SK-N-SH (cell line): ENCODE results near the gene TMEM132D. TPM values are rescaled to one million over a fixed set of nuclear protein-coding genes. Genes with fewer than 3 reads are reported as not detected.

Source experiments
- CTCF ChIA-PET: fragments of 300-600, 350-600 bp; formaldehyde crosslinking; extraction: SDS; loops from one replicate; lab custom pipeline; 2021; lab: Yijun Ruan, JAX
- POLR2A ChIA-PET: fragments of 350-600 bp; sonication (Branson Sonifier 250); formaldehyde crosslinking; extraction: SDS; loops from one replicate; lab custom pipeline; 2020; ENCODE audit warnings: antibody characterized with exemption, inconsistent platforms; lab: Yijun Ruan, JAX
- DNase-seq: peaks from one replicate; pipeline ENCODE4 v3.0.0; 2012
- H2AFZ ChIP-seq: fragments of 200-600 bp; sonication (generic); 2 replicates; pipeline ENCODE4 v1.8.1; 2016; ENCODE audit warnings: antibody characterized with exemption, mild to moderate bottlenecking, low read depth
- H3F3A ChIP-seq: fragments of 200-600 bp; sonication (generic); replicated peaks from 2 replicates; pipeline ENCODE3; 2016; ENCODE audit warnings: antibody characterized with exemption, mild to moderate bottlenecking; ENCODE audit not compliant: insufficient read depth
- H3K27ac ChIP-seq, 2 experiments: fragments of 200-500 bp in 1 of 2; fragments of 200-600 bp in 1 of 2; sonication (Bioruptor generic) in 1 of 2; sonication (generic), shearing (Covaris generic) in 1 of 2; 2 replicates each; pipeline versions ENCODE4 v1.5.1 to v1.6.1; 2014 to 2016; ENCODE audit warnings: low read depth in 2 of 2, inconsistent platforms in 1 of 2, low read length in 1 of 2, mild to moderate bottlenecking in 1 of 2, mixed read lengths in 1 of 2
- H3K27me3 ChIP-seq: fragments of 200-600 bp; sonication (generic), shearing (Covaris generic); 2 replicates; pipeline ENCODE4 v1.6.1; 2016; ENCODE audit warnings: mixed run types; ENCODE audit not compliant: insufficient read depth
- H3K36me3 ChIP-seq, 2 experiments: fragments of 200-500 bp in 1 of 2; fragments of 200-600 bp in 1 of 2; sonication (Bioruptor generic) in 1 of 2; sonication (generic) in 1 of 2; replicated peaks in 1 of 2; 2 replicates each; pipeline versions ENCODE3 to v1.5.1; 2014 to 2016; ENCODE audit warnings: low read length in 1 of 2, mild to moderate bottlenecking in 1 of 2; ENCODE audit not compliant: insufficient read depth in 2 of 2, control insufficient read depth in 1 of 2
- H3K4me1 ChIP-seq, 2 experiments: fragments of 200-500 bp in 1 of 2; fragments of 200-600 bp in 1 of 2; sonication (Bioruptor generic) in 1 of 2; sonication (generic), shearing (Covaris generic) in 1 of 2; 2 replicates each; pipeline versions ENCODE4 v1.5.1 to v1.6.1; 2014 to 2016; ENCODE audit warnings: low read depth in 1 of 2, low read length in 1 of 2, mixed run types in 1 of 2; ENCODE audit not compliant: insufficient read depth in 2 of 2, control insufficient read depth in 1 of 2
- H3K4me2 ChIP-seq: fragments of 200-600 bp; sonication (generic), shearing (Covaris generic); 2 replicates; pipeline ENCODE4 v1.6.1; 2017; ENCODE audit warnings: mixed run types
- H3K4me3 ChIP-seq, 2 experiments: fragments of 200-500 bp in 1 of 2; fragments of 200-600 bp in 1 of 2; sonication (Bioruptor generic) in 1 of 2; sonication (generic), shearing (Covaris generic) in 1 of 2; 2 replicates each; pipeline versions ENCODE4 v1.5.1 to v1.8.1; 2014 to 2016; ENCODE audit warnings: low read depth in 2 of 2, inconsistent platforms in 1 of 2, low read length in 1 of 2, mild to moderate bottlenecking in 1 of 2, mixed read lengths in 1 of 2, moderate library complexity in 1 of 2
- H3K79me2 ChIP-seq: fragments of 200-600 bp; sonication (generic); 2 replicates; pipeline ENCODE4 v1.8.1; 2017; ENCODE audit warnings: mild to moderate bottlenecking; ENCODE audit not compliant: insufficient read depth
- H3K9ac ChIP-seq: fragments of 200-600 bp; sonication (generic); 2 replicates; pipeline ENCODE4 v1.6.1; 2017; ENCODE audit warnings: mixed run types
- H3K9me2 ChIP-seq: fragments of 200-600 bp; sonication (generic); 2 replicates; pipeline ENCODE4 v1.6.1; 2017; ENCODE audit warnings: mixed run types
- H3K9me3 ChIP-seq: fragments of 200-600 bp; sonication (generic); 2 replicates; pipeline ENCODE4 v1.6.1; 2017; ENCODE audit warnings: mixed run types, mild to moderate bottlenecking, moderate library complexity
- H4K20me1 ChIP-seq: fragments of 200-600 bp; sonication (generic); 2 replicates; pipeline ENCODE4 v1.6.1; 2017; ENCODE audit warnings: mild to moderate bottlenecking, mixed run types; ENCODE audit not compliant: insufficient read depth
- CHD2 ChIP-seq: fragments of 150-350 bp; IDR thresholded peaks from 2 replicates; pipeline ENCODE4 v1.6.1; 2018; ENCODE audit warnings: low read length; ENCODE audit not compliant: partially characterized antibody
- ELF1 ChIP-seq: IDR thresholded peaks from 2 replicates; pipeline ENCODE4 v1.4.0; 2012
- EZH2phosphoT487 ChIP-seq: fragments of 200-600 bp; sonication (generic); IDR thresholded peaks from 2 replicates; pipeline ENCODE4 v1.6.1; 2017; ENCODE audit warnings: low read depth, mixed run types, mild to moderate bottlenecking, antibody characterized with exemption, moderate library complexity, borderline replicate concordance
- FOSL2 ChIP-seq: IDR thresholded peaks from 2 replicates; pipeline ENCODE4 v1.4.0; 2012; ENCODE audit warnings: low read depth, mild to moderate bottlenecking, moderate library complexity, borderline replicate concordance
- FOXM1 ChIP-seq: IDR thresholded peaks from 2 replicates; pipeline ENCODE4 v1.4.0; 2012; ENCODE audit warnings: low read depth, mild to moderate bottlenecking
- MEF2A ChIP-seq: IDR thresholded peaks from 2 replicates; pipeline ENCODE4 v1.4.0; 2012; ENCODE audit warnings: low read depth, borderline replicate concordance
- NFIC ChIP-seq: IDR thresholded peaks from 2 replicates; pipeline ENCODE4 v1.4.0; 2012; ENCODE audit warnings: borderline replicate concordance
- POLR2AphosphoS5 ChIP-seq: IDR thresholded peaks from 2 replicates; pipeline ENCODE4 v1.6.1; 2012; ENCODE audit warnings: low read depth, low read length
- RCOR1 ChIP-seq: fragments of 150-350 bp; IDR thresholded peaks from 2 replicates; pipeline ENCODE4 v1.6.1; 2017; ENCODE audit warnings: antibody characterized with exemption, low read length
- RXRA ChIP-seq: IDR thresholded peaks from 2 replicates; pipeline ENCODE4 v1.4.0; 2012; ENCODE audit warnings: low read depth, mild to moderate bottlenecking, borderline replicate concordance
- SIN3A ChIP-seq: IDR thresholded peaks from 2 replicates; pipeline ENCODE4 v1.6.1; 2012; ENCODE audit warnings: low read depth, mild to moderate bottlenecking, low read length, moderate library complexity, borderline replicate concordance
- TCF12 ChIP-seq: IDR thresholded peaks from 2 replicates; pipeline ENCODE4 v1.4.0; 2012
- USF1 ChIP-seq: IDR thresholded peaks from 2 replicates; pipeline ENCODE4 v1.4.0; 2012; ENCODE audit warnings: low read depth, borderline replicate concordance
- YY1 ChIP-seq: IDR thresholded peaks from 2 replicates; pipeline ENCODE4 v1.4.0; 2012; ENCODE audit warnings: low read depth, mild to moderate bottlenecking
- WGBS: methylation state at CpG from one replicate; pipeline ENCODE4 v1.1.6; 2017; ENCODE audit warnings: low lambda C conversion rate; 5-methylcytosine and 5-hydroxymethylcytosine counted together
- polyA plus RNA-seq, 3 experiments: library from polyadenylated mRNA; depleted of rRNA; stranded (reverse); fragments of >200 nt; gene quantifications; 2 replicates each; pipeline ENCODE4 v1.2.3, GENCODE V29; 2012
- TF ChIP-seq, protein P1 (sequence below): fragments of 150-350 bp; IDR thresholded peaks from 2 replicates; pipeline ENCODE4 v1.6.1; 2016; ENCODE audit warnings: mild to moderate bottlenecking, low read depth, low read length
- TF ChIP-seq, protein P2 (sequence below): IDR thresholded peaks from 2 replicates; pipeline ENCODE4 v1.4.0; 2012; ENCODE audit warnings: low read depth
- TF ChIP-seq, protein P3 (sequence below): IDR thresholded peaks from 2 replicates; pipeline ENCODE4 v1.6.1; 2012; ENCODE audit warnings: mild to moderate bottlenecking, low read depth, low read length, moderate library complexity
- TF ChIP-seq, protein P4 (sequence below): fragments of 200-600 bp; sonication (generic); IDR thresholded peaks from 2 replicates; pipeline ENCODE4 v1.6.1; 2017; ENCODE audit warnings: antibody characterized with exemption, mild to moderate bottlenecking, moderate library complexity

TMEM132D gene
- polyA plus RNA-seq, 1 of the 3 experiments (the other 2 are of a cell fraction) = not detected

DNA sequence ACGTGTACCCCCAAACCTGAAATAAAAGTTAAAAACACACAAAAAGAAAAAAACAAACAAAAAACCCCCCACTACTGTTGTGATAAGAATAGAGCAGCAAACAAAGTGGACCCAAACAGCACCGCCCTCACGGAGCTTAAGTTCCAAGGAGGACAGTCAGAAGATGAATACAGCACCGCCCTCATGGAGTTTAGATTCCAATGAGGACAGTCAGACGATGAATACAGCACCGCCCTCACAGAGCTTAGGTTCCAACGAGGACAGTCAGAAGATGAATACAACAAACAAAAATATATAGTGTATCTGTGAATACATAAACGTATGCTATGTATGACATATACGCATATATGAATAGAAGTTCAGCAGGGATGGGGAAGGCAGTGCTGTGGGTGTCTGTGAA, 696.7 kb downstream of the TMEM132D start:
- TF ChIP-seq TCF12 = no peak
- Histone ChIP-seq H4K20me1 (no peaks in the 10 kb centered on the region), H3F3A (no peaks in the 10 kb centered on the region), H3K9ac (no peak overlapping the region), H3K4me2 (no peak overlapping the region), H3K27me3 (no peaks in the 10 kb centered on the region), H3K36me3 (no peaks in the 10 kb centered on the region), H3K9me3 (no peaks in the 10 kb centered on the region), H3K9me2 (no peaks in the 10 kb centered on the region), H3K4me3 (no peak overlapping the region), H3K4me1 (no peaks in the 10 kb centered on the region), H3K79me2 (no peaks in the 10 kb centered on the region), H3K27ac (no peak overlapping the region), H2AFZ (no peak overlapping the region)
- CTCF ChIA-PET = no interaction called here
- POLR2A ChIA-PET = no interaction called here
- WGBS = 38% methylated on average over 9 of the region's 9 CpGs
- DNase-seq = no peak

- Histone ChIP-seq H3K36me3 (no peaks in the 10 kb centered on the region), H4K20me1 (no peaks in the 10 kb centered on the region), H2AFZ (no peak overlapping the region), H3K9ac (no peak overlapping the region), H3K79me2 (no peaks in the 10 kb centered on the region), H3K27ac (no peak overlapping the region)
- TF ChIP-seq FOXM1 (no peak), CHD2 (no peak), MEF2A (no peak), EZH2phosphoT487 (no peak), ELF1 (no peak), FOSL2 (no peak), USF1 (no peak), RXRA (no peak), SIN3A (no peak), YY1 (no peak), POLR2AphosphoS5 (no peak), NFIC (no peak), RCOR1 (no peak)
- TF ChIP-seq, protein P1, sequence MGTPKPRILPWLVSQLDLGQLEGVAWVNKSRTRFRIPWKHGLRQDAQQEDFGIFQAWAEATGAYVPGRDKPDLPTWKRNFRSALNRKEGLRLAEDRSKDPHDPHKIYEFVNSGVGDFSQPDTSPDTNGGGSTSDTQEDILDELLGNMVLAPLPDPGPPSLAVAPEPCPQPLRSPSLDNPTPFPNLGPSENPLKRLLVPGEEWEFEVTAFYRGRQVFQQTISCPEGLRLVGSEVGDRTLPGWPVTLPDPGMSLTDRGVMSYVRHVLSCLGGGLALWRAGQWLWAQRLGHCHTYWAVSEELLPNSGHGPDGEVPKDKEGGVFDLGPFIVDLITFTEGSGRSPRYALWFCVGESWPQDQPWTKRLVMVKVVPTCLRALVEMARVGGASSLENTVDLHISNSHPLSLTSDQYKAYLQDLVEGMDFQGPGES = no peak
- TF ChIP-seq, protein P2, sequence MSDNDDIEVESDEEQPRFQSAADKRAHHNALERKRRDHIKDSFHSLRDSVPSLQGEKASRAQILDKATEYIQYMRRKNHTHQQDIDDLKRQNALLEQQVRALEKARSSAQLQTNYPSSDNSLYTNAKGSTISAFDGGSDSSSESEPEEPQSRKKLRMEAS = no peak
- TF ChIP-seq, protein P3, sequence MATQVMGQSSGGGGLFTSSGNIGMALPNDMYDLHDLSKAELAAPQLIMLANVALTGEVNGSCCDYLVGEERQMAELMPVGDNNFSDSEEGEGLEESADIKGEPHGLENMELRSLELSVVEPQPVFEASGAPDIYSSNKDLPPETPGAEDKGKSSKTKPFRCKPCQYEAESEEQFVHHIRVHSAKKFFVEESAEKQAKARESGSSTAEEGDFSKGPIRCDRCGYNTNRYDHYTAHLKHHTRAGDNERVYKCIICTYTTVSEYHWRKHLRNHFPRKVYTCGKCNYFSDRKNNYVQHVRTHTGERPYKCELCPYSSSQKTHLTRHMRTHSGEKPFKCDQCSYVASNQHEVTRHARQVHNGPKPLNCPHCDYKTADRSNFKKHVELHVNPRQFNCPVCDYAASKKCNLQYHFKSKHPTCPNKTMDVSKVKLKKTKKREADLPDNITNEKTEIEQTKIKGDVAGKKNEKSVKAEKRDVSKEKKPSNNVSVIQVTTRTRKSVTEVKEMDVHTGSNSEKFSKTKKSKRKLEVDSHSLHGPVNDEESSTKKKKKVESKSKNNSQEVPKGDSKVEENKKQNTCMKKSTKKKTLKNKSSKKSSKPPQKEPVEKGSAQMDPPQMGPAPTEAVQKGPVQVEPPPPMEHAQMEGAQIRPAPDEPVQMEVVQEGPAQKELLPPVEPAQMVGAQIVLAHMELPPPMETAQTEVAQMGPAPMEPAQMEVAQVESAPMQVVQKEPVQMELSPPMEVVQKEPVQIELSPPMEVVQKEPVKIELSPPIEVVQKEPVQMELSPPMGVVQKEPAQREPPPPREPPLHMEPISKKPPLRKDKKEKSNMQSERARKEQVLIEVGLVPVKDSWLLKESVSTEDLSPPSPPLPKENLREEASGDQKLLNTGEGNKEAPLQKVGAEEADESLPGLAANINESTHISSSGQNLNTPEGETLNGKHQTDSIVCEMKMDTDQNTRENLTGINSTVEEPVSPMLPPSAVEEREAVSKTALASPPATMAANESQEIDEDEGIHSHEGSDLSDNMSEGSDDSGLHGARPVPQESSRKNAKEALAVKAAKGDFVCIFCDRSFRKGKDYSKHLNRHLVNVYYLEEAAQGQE = no peak
- TF ChIP-seq, protein P4, sequence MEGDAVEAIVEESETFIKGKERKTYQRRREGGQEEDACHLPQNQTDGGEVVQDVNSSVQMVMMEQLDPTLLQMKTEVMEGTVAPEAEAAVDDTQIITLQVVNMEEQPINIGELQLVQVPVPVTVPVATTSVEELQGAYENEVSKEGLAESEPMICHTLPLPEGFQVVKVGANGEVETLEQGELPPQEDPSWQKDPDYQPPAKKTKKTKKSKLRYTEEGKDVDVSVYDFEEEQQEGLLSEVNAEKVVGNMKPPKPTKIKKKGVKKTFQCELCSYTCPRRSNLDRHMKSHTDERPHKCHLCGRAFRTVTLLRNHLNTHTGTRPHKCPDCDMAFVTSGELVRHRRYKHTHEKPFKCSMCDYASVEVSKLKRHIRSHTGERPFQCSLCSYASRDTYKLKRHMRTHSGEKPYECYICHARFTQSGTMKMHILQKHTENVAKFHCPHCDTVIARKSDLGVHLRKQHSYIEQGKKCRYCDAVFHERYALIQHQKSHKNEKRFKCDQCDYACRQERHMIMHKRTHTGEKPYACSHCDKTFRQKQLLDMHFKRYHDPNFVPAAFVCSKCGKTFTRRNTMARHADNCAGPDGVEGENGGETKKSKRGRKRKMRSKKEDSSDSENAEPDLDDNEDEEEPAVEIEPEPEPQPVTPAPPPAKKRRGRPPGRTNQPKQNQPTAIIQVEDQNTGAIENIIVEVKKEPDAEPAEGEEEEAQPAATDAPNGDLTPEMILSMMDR = no peak
- TF ChIP-seq, all 33 proteins: peak for 0
- Histone ChIP-seq H3F3A (no peaks in the 10 kb centered on the region), H3K9me2 (no peaks in the 10 kb centered on the region), H3K9me3 (no peaks in the 10 kb centered on the region), H3K4me3 (no peak overlapping the region), H3K4me2 (no peak overlapping the region), H3K27me3 (no peaks in the 10 kb centered on the region), H3K4me1 (no peaks in the 10 kb centered on the region)
- ChIA-PET POLR2A (no interaction called here), CTCF (interaction anchor here (1.7 kb wide), 1 partner anchor 9 kb away, joined by 4 read pairs; no protein-coding TSS in a partner anchor)
- no peak for DNase-seq
- WGBS = 0% methylated on average over 2 of the region's 2 CpGs
These were observed 700.4 kb downstream of the TMEM132D start for GRCh38 chr12:129203456-129203855.
